Measurements from ENCODE around the gene POLR2M.

Gene POLR2M

DNA sequence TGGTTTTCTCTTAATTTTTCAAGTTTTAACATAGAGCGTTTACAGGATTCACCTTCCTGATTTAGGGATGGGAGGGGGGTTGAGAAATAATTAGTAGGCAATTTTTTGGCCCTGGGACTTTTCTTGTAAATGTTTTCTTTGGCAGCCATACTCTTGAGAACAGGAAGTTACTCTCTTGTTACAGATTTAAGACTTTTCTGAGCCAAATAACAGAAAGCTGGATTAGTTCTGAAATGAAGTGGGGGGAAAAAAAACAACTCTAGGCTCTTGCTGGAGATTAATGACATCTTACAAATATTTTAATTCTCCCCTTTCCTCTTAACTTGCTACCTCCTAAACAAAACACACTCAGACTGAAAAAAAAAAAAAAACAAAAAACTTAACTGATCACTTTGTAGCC is 13.8 kb upstream of the POLR2M start:
- DNase-seq: no peak

DNA sequence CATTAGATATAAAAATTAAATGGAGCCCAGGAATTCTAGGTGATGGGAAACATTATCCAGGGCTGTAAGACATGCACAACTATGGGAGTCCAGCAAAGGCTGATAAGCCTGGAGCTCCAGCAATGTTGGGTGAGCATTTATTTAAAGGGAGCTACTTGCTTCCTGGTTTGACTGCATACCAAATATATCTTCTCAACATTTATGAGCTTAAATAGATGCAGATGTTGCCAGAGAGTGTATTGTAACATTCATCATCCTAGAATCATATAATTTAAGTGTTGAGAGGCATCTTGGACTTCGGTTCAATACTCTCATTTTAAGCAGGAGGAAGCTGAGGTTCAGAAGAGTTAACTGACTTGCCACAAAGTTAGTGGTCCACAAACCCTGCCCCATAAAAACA is 12.2 kb upstream of the POLR2M start:
- no peak for DNase-seq

DNA sequence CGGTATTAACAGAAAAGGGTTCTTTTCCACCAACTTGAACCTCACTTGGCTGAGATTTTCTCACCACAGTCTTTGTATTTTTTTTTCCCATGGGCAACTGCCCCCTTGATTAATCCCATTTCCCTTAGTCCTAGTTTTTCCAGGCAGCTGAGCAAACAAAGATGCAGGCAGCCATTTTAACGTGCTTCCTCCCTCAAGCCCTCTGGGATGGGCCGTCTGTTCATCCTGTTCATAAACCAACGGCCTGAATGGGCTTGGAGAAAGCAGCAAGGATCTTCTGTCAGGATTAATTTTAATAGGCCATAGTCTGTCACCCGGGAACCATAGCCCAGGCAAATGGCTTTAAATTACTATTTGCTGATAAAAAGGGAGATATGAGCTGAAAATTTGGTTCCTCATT is 10.4 kb upstream of the POLR2M start:
- peak; percentile 75 for DNase-seq

DNA sequence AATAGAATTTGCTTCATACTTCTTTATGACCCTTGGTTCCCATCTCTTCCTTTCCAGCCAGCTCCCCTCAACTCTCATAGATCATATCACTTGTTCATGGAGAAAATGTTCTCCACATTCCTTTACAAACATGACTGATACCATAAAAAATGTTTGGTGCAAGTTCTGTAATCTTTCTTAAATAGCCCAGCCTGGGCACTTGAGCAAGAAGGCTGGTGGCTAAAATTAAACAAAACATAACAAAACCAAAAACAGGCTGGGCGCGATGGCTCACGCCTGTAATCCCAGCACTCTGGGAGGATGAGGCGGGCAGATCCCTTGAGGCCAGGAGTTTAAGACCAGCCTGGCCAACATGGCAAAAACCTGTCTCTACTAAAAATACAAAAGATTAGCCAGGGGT is 8.9 kb upstream of the POLR2M start:
- no peak for DNase-seq

DNA sequence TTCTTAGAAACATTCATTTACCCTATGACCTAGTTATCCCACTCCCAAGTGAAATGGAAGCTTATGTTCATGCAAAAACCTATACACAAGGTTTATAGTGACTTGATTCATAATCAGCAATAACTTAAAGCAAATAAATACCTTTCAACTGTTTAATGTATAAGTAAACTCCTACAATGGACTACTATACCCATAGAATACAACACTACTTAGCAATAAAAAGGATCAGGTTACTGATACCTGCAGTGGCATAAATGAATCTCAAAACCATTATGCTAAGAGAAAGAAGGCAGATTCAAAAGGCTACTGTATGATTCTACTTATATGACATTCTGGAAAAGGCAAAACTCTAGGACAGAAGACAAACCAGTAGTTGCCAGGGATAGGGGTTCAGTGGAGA is 8.3 kb upstream of the POLR2M start:
- no peak for DNase-seq

DNA sequence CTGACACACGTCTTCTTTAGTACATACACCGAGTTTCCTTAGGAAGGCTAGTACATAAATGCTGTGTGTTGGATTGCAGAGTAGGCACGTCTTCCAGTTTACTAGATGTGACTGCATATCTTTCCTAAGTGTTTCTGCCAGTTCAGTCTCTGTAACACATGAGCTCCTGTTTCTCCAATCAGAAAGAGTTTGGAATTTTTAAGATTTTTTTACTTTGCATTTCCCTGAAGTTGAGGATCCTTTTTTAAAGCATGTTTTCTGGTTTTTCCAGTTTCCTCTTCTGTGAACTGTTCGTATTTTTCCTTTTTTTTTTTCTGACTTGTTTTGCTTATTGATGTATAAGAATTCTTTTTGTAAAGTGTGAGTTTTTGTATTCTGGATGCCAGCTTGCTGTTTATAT is 7.5 kb upstream of the POLR2M start:
- DNase-seq: no peak

DNA sequence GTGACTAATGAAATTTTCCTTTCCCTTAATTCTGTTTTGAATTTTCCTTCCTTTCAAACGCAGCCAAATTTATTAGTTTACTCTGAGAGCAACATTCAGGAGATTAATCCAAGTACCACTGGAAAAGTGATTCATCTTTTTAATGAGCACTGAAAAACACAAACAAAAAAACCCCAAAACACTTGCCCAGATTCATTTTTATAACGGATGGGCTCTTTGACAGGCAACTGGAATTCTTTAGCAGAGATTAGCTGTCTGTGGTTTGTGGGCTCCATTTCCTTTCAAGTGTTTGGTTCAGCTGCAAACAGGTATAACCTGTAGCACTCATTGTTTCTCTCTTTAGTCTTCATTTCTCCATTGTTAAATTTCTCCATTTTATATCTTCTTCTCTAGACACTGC is 3.1 kb upstream of the POLR2M start:
- peak; percentile 56 for DNase-seq

DNA sequence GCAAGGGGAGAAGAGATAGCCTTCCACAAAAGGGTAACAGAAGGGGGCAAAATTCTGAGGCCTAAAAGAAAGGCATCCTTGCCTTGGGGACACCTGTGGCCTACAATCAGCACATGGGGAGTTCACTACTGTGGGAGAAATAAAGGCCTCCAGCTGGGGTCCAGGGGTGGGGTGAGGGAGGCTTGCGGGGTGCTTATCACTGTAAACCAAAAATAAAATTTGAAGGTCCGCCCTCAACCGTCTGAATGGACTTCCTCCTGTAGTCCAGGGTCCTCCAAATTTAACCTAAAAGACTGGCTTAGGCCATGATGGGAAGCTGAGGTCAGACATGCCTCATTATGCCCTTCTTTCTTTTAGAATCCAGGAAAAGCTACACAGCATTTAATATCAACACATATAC is 2.1 kb upstream of the POLR2M start:
- no peak for DNase-seq

DNA sequence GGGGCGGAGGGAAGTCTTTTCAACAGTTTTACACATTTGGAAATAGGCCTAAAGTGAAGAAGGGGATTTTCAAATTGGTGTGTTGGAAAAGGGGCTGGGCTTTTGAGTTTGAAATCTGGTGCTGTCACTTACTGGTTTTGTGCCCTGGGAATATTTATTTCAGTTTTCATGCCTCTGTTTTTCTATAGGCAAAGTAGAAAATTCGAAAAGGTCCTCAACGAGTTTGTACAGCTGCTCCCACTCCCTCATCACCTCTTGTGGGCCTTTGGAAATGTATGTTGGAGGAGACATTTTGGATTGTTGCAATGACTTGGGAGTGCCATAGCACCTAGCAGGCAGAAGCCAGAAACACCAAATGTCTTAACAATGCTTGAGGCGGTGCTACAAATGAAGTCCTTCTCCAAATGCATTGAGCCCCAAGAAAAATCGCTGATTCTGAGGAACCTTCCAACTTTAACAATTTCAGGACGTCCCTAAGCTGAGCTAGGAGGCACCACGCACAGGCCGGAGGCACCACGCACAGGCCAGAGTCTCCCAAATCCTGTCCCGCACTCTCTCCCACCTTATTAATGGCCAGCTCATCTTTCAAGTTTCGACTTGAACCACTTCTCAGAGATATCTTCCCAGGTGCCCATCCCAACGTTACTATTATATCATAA is 639 bp upstream of the POLR2M start:
- DNase-seq: peak; percentile 64

DNA sequence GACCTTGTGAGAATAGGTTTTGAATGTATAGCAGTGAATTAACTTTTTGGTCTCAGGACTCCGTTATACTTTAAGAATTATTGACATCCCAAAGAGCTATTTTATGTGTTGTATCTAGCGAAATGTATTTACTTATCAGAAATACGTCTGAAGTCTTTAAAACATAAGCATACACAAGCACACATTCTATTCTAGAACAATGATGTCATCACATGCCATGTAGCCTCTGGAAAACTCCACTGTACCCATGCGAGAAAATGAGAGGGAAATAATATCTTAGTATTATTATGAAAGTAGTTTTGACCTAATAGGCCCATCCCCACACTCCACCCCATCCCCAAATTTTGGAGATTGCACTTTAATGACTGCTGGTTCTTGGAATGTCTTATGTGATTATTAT is 1.5 kb downstream of the POLR2M start:
- DNase-seq: peak; percentile 9

DNA sequence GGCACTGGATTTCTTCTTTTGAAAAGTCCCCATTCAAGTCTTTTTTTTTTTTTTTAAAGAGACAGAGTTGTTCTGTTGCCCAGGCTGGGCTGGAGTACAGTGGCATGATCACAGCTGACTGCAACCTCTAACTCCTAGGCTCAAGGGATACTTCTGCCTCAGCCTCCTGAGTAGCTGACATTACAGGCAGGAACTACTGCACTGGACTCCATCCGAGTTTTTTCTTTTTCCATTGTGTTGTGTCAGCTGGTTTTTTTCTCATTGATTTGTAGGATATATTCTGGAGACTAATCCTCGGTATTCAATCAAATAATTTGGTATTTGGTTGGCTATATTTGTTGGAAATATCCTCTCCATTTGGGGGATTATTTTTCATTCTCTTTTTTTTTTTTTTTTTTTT is 11.8 kb downstream of the POLR2M start:
- no peak for DNase-seq

DNA sequence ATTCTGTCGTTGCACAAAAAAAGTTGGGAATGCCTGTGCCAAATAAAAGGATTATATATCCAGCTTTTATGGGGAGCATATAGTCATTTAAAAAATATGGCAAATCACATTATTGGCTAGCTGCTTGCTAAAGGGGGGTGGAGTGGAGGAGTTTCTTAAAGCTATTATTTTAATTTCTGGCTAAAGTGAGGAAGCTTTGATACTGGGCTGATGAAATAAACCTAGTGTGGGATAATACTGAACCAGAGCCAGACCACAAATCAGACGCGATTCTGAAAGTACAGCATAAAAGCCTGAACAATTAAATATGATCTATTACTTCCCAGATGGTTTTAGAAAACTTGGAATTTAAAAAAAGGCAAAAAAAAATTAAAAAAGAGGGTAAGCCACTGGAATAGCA is 14.4 kb downstream of the POLR2M start:
- no peak for DNase-seq

DNA sequence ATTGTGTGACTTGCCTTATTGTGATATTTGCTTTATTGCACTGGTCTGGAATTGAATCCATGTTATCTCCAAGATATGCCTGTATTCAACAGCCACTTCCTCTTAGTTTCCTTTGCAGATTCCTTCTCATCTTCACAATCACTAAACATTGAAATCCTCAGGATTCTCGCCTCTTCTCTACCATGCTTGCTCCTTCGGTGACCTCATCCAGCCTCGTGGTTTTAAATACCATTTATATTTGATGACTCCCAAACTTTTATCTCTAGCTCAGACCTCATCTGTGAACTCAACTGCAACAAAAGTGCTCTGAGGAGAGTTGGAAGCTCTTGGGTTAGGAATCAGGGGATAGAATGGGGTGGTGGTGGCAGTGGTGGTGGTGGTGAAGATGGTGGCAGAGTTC is 19.9 kb downstream of the POLR2M start:
- no peak for DNase-seq

DNA sequence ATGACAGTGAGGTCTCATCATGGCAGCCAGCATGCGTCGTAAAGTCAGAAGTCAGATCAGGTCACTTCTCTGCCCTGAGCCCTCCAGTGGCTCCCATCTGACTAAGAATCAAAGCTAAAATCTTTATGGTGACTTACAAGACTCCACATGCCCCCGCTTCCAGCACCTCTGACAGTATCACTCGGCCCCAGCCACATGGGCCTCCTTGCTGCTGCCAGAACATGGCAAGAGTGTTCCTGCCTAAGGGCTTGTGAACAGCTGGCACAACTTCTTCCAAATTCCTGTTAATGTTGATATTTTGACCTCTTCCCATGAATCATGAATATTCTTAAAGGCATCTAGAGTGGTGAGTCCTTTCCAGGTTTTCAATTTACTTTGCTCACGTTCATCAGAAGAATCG is 20.5 kb downstream of the POLR2M start:
- no peak for DNase-seq

DNA sequence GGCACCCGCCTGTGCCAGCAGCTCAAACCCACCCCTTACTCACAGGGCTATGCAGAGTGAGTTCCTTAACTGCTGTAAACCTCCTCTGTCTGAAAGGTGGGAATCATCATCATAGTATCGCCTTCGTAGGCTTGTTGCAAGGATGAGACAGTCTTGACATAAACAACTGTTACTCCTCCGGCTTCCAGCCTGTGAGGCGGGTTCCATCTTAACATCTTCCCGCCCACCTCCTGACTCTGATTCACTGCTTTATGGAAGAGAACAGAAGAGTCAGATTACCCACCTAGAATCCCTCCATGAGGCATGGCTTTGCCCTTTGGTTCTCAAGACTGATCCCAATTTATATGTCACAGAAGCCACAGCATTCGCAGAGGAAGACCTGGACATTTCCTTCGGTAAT is 21.9 kb downstream of the POLR2M start:
- no peak for DNase-seq

DNA sequence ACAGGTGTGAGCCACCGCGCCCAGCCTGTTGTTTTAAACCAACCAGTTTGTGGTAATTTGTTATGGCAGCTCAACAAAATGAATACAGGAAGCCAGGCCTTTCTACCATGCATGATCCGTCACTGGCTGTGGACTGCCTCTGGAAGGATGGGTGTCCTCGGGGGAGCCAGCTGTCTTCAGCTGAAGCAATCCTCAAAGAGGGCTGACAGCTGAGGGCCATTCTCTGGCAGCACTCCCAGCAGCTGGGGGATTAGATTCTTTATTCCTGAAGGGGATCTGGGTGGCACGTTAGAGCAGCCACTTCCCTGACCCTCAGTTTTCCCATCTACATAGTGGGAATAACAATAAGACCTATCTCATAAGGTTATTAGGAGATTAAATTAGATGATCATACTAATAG is 24.4 kb downstream of the POLR2M start:
- DNase-seq: no peak

DNA sequence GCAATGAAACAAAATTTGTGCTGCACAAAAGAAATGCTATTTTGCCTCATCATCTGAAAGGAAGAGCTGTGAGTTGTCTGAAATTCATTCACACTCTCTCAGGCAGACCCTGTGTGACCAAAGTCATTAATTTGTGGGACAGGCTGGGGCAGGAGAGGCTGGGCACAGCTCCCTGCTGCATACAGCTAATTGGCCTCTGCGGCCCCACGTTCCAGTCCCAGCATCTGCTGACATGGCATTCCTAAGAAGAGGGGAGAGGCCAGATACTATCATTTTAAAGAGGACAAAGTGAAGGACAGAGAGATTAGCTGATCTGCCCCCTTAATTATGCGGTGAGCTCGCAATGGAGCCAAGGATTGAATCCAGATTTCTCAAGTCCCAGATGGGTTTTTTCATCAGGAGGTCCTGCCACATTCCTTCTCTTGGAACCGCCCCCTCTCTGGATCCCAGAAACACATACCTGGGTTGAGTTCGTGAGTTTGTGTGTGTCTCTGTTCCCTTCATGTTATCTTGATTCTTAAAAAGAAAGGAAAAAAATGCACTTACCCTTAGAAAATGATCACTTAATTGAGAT is 25.1 kb downstream of the POLR2M start:
- DNase-seq: no peak

DNA sequence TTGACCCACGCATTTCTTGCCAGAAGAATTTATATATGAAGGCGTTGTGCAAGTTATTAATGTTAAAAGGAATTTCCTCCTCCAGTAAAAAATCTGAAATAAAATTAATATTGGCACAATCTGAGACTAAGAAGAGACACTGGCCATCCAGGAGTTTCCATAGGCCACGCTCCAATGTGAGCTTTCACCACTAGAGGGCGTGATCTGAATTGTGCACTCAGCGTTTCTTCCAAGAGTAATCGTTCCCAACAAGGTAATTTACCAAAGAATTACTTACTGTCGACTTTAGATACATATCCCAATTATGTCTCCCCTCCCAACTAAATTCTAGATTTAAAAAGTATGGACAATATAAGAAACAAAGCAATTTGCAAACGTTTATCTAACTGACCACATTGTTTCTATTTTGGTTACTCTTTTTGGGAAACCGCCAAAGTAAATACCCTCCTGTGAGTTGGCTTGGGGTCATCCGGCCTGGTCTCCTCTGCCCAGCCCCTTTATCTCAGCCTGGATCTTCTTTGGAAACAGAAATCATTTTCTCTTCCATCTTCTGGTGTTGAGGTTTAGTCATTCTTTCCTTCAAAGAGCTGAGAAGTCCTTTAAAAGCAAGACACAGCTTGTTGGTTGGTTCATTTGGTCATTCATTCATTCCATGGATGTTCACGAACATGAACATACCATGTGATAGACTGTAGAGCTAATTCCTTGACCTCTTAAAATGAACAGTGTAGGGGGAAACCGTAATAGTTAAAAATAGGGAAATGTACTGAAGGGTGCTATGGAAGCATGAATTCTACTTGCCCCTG is 26.2 kb downstream of the POLR2M start:
- DNase-seq: peak; percentile 68

DNA sequence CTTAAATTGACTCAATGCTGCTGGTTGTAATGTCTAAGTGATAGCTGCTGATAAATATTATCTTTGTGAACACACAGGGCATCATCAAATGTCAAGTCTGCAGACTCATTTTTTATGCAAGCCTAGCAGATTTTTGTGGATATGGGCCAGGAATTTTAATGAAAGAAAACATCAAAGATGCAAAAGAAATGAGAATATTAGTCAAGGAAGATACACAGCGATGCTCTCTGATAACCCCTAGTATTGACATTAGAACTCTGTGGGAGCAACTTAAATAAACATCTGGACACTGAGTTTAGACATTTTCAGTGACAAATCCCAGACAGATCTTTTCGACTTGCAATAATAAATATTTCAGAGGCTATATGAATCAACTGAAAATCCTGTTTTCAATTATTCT is 28.3 kb downstream of the POLR2M start:
- no peak for DNase-seq

DNA sequence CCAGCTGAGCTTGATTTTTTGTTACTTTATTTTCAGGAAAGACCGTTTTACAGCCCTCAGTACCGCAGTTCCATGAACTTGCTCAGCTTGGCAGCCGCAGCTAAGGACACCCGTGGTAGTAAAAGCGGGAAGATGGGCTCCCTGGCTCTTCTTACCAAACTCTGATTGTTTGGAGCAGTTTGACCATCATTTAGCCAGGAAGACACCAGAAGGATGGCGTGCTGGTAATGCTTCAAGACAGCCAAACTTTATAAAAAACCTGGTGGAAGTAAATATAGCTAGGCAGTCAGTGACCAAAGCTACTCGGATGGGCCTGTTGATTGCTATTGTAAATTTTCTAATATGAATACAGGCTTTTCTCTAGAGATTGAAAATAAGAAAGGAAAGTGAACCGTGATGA is 28.9 kb downstream of the POLR2M start:
- no peak for DNase-seq

DNA sequence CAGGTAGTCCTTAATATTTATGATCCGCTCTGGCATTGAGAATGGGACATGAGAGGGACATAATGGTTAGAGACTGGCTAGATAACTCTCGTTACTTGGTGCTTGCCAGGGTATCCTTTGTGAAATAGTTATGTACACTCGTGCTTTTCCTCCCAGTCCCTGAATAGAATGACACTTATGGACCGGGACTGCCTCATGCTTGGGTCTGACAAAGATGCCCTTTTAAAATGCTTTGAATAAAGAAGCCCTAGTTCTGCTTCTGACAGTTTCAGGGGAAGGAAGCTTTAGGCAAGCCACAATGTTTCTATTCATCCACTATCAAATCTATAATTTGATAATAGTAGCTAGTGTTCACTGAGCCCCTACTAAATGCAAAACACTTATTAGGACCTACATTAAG is 29.4 kb downstream of the POLR2M start:
- no peak for DNase-seq

DNA sequence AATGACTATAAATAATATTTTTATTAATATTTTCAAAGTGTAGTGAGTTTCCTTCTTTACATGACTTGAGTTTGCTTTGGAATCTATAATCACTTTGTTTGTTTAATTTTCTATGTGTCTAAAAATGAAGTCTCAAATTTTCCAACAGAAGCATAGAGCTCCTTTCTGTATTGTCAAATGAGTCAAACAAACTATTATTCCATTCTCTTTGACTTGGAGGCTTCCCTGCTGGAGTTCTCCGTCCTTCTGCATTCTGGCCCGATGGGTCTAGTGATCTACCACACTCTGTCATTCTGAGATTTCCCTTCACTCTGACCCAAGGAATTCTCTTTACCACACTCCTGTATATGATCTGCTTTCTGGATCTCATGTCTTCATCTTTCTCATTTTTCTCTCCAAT is 30.1 kb downstream of the POLR2M start:
- no peak for DNase-seq

DNA sequence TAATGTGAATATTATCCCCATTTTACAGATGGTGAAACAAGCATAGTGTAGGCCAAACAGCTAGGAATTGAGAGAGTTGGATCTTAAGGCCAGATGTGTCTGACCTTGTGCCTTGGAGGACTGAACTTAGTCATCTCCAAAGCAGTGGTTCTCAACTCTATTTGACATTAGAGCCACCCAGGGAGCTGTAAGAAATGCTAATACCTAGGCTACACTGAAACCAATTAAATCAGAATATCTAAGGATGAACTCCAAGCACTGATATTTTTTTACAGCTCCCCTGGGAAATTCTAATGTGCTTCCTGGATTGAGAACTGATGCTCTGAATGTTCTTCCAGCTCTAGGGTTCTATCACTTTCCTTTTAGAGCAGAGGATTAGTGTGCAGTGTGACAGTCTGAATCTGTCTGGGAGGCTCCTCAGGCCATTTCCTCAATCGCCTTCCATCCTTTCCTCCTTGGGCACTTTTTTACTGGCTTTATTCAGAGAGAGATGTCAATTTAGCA is 32.3 kb downstream of the POLR2M start:
- no peak for DNase-seq

DNA sequence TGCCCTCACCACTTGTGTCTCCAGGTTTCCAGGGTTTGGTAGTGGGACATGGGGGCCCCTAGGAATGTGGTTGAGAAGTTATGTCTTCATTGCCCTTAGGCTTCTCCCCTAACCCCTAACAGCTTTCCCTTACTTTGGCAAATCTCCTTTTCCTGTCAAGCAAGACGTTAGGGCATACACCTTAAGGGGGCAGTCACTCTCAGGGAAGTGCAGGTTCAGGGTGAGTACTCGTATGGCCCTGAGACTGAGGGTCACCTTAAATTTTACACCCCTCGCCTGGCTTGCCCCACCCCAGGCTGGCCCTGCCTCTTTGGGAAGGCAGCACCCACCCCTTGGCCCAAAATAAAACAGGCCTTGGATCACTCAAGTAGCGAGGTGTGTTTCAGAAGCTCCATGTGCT is 33.5 kb downstream of the POLR2M start:
- no peak for DNase-seq

Measured in DMS53 (cell line).